ENCODE measurements around the gene SGCA. TPM values are rescaled to one million over a fixed set of nuclear protein-coding genes. Genes with fewer than 3 reads are reported as not detected.

SGCA gene
- total RNA-seq, 2 donors from 2014 or later, result 1.3 TPM; not detected in 1

DNA sequence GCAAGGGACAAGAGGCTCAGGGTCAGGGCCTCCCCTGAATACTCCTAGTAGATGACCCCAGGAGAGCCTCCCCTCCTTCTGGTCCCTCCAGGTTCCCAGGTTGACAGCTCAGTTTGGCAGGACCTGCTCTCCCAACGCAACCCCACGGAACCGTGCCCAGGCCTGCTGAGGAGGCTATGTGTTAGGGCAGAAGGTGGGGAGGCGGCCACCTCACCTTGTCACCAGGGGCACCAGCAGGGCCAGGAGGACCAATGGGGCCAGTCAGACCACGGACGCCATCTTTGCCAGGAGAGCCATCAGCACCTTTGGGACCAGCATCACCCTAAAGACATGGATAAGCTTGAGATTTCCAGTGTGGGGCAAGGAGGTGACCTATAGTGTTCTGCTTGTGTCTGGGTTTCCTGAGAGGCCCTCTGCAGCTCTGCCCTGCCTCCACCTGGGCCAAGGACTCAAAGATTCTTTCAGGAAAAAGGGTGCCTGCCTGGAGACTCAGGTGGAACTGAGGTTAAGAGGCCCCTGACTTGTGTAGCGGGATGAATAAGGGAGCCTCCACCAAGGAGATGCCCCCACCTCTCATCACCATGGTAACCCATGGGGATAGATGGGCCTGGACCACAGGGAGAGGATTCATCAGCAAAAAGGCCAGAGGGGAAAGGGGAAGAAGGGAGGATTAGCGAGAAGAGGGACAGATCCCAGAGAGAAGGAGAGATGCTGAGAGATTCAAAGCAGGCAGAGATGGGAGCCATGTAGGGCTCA lies 25.0 kb downstream of the SGCA start:
- no peaks in the 10 kb centered on the region for H3K4me1 ChIP-seq
- H3K4me3 ChIP-seq, result no peak overlapping the region
- WGBS, 2 donors, result 82 to 87% methylated on average over 6 to 8 of the region's 8 CpGs
- no peaks in the 10 kb centered on the region for H3K9me3 ChIP-seq
- no peaks in the 10 kb centered on the region for H3K27me3 ChIP-seq
- no peaks in the 10 kb centered on the region for H3K36me3 ChIP-seq (replicated peaks in 1 of 2; ENCODE audit: insufficient read depth in 1 of 2, low read depth in 2 of 2)
- DNase-seq (no peak), ATAC-seq (no peak)
- TF ChIP-seq POLR2A (IDR thresholded peaks at IDR 0.05), result no peak
- TF ChIP-seq, protein P1, sequence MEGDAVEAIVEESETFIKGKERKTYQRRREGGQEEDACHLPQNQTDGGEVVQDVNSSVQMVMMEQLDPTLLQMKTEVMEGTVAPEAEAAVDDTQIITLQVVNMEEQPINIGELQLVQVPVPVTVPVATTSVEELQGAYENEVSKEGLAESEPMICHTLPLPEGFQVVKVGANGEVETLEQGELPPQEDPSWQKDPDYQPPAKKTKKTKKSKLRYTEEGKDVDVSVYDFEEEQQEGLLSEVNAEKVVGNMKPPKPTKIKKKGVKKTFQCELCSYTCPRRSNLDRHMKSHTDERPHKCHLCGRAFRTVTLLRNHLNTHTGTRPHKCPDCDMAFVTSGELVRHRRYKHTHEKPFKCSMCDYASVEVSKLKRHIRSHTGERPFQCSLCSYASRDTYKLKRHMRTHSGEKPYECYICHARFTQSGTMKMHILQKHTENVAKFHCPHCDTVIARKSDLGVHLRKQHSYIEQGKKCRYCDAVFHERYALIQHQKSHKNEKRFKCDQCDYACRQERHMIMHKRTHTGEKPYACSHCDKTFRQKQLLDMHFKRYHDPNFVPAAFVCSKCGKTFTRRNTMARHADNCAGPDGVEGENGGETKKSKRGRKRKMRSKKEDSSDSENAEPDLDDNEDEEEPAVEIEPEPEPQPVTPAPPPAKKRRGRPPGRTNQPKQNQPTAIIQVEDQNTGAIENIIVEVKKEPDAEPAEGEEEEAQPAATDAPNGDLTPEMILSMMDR (IDR thresholded peaks at IDR 0.05), result no peak
- no peak overlapping the region for H3K27ac ChIP-seq
- intact Hi-C loops (cut with DNase I), result no loop called here

DNA sequence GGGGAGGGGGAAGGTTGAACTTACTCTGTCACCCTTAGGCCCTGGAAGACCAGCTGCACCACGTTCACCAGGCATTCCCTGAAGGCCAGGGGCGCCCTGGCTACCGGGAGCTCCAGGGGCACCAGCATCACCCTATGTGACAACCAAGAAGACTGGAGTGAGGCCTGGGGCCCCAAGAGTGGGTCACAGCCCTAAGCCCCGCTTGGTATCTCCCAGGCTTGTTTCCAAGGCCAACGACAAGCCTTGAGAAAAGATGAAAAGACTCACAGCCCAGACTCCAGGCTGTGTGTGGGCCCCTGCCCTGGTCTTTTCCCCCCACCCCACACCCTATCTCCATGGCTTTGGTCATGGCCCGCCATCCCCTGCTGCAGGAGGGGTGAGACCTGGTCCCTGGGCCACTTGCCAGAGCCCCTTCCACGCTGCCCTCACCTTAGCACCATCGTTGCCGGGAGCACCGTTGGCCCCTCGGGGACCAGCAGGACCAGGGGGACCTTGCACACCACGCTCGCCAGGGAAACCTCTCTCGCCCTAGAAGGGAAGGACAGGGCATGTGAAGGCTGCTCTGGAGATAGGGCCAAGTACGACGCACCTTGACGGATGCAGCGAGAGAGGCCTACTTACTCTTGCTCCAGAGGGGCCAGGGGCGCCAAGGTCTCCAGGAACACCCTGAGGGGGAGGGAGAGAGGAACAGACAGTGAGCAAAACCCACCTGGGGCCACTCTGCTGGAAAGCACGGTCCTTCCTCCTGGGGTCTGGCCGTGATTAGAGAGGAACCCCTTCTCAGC lies 25.7 kb downstream of the SGCA start:
- ATAC-seq, result no peak
- TF ChIP-seq, protein P1 (IDR thresholded peaks at IDR 0.05), result no peak
- no peak for TF ChIP-seq POLR2A (IDR thresholded peaks at IDR 0.05)
- Histone ChIP-seq H3K27me3 (no peaks in the 10 kb centered on the region), H3K4me3 (no peak overlapping the region), H3K4me1 (no peaks in the 10 kb centered on the region), H3K9me3 (no peaks in the 10 kb centered on the region), H3K27ac (no peak overlapping the region), H3K36me3 (replicated peaks in 1 of 2; ENCODE audit: insufficient read depth in 1 of 2, low read depth in 2 of 2) (no peaks in the 10 kb centered on the region)
- no peak for DNase-seq
- 76 to 77% methylated on average over 18 to 21 of the region's 21 CpGs for whole genome bisulfite sequencing, 2 donors
- intact Hi-C loops (cut with DNase I), result no loop called here

DNA sequence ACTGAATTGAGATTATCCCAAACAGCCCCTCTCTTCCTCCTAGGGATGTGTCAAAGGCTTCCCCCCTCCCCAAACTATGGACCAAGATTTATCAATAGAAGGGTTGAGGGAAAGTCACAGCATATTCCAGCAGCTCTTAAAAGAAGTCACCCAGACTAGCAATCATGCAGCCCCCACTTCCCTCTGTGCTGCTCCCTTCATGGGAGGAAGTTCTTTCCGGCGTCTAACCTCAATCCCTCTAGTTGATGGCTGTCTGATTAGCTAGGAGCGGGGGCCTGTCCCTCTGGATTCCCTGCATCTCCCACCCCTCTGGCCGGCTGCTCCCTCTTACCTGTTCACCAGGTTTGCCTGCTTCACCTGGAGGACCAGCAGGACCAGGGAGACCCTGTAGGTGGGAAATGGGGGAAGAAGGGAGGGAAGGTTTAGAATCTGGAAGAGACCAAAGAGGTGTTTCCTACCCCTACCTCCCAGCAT lies 26.4 kb downstream of the SGCA start:
- H3K36me3 ChIP-seq (replicated peaks in 1 of 2; ENCODE audit: insufficient read depth in 1 of 2, low read depth in 2 of 2), result no peaks in the 10 kb centered on the region
- no peaks in the 10 kb centered on the region for H3K27me3 ChIP-seq
- intact Hi-C loops (cut with DNase I), result no loop called here
- H3K27ac ChIP-seq, result no peak overlapping the region
- no peaks in the 10 kb centered on the region for H3K4me1 ChIP-seq
- H3K4me3 ChIP-seq, result no peak overlapping the region
- no peaks in the 10 kb centered on the region for H3K9me3 ChIP-seq
- ATAC-seq (no peak), DNase-seq (no peak)
- WGBS, 2 donors, result 78 to 100% methylated on average over 3 to 4 of the region's 4 CpGs
- no peak for TF ChIP-seq POLR2A (IDR thresholded peaks at IDR 0.05)
- TF ChIP-seq, protein P1 (IDR thresholded peaks at IDR 0.05), result no peak

DNA sequence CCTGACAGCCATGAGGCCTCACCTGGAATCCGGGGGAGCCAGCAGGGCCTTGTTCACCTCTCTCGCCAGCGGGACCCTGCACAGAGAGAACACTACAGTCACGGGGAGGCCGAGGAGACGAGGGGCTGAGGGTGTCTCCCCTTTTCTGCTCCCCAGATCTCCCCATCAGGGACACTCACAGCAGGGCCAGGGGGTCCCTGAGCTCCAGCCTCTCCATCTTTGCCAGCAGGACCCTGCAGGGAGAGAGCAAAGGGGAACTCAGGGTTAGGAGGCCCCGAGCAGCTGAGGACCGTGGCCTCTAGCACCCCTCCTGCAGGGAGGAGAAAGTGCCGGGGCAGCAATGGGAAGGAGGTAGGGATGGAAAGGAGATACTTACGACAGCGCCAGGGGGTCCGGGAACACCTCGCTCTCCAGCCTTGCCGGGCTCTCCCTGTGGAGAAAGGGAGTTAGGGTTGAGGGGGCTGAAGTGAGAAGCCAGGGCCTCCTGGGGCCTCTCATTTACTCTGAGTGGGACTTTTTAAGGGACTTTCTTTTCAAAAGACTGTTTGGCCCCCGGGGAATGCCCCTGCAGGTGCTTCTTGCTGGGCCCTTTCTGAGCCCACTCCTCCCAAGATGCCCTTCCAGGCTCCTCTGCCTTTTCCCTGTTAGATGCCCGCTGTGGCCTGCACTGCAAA lies 26.9 kb downstream of the SGCA start:
- intact Hi-C loops (cut with DNase I), result no loop called here
- no peaks in the 10 kb centered on the region for H3K27me3 ChIP-seq
- 80% methylated on average over 16 of the region's 16 CpGs for WGBS, 2 donors
- TF ChIP-seq, protein P1 (IDR thresholded peaks at IDR 0.05), result no peak
- TF ChIP-seq POLR2A (IDR thresholded peaks at IDR 0.05), result no peak
- H3K27ac ChIP-seq, result no peak overlapping the region
- ATAC-seq (no peak), DNase-seq (no peak)
- no peaks in the 10 kb centered on the region for H3K4me1 ChIP-seq
- H3K4me3 ChIP-seq, result no peak overlapping the region
- H3K9me3 ChIP-seq, result no peaks in the 10 kb centered on the region
- no peaks in the 10 kb centered on the region for H3K36me3 ChIP-seq (replicated peaks in 1 of 2; ENCODE audit: insufficient read depth in 1 of 2, low read depth in 2 of 2)

Measured in body of pancreas (tissue), 4 donors.